ENCODE data around the gene ZC3H13. TPM values are rescaled to one million over a fixed set of nuclear protein-coding genes. Genes with fewer than 3 reads are reported as not detected.
"Not testable (repeated sequence)": the region's sequence is repeated elsewhere in the genome, so short reads cannot be mapped to it uniquely, and the experiment has no call there.

The ZC3H13 gene
- total and polyA plus RNA-seq, 8 donors, result 40.6 to 72.7 (median 63.5) TPM

GRCh38 chr13:45989607-45990006 is 62.9 kb downstream of the ZC3H13 start:
- no peaks in the 10 kb centered on the region for H3K27me3 ChIP-seq
- ATAC-seq, result peak; percentile 36
- DNase-seq, result peak in 2 of 4 donors; percentile 3 to 43
- H3K27ac ChIP-seq, result no peak overlapping the region
- H3K4me3 ChIP-seq, result no peak overlapping the region
- H3K9me3 ChIP-seq, result no peaks in the 10 kb centered on the region
- intact Hi-C loops (cut with DNase I), result no loop called here
- TF ChIP-seq CTCF (IDR thresholded peaks at IDR 0.05), result no peak
- no peaks in the 10 kb centered on the region for H3K4me1 ChIP-seq
- peaks cover 0 to 46% of the 10 kb centered on the region in 2 donors for H3K36me3 ChIP-seq

- DNase-seq; H3K9me3 ChIP-seq; ATAC-seq; intact Hi-C loops (cut with DNase I); H3K4me3 ChIP-seq; H3K27me3 ChIP-seq; H3K27ac ChIP-seq; H3K4me1 ChIP-seq: not testable (repeated sequence)
- H3K36me3 ChIP-seq, result peaks cover 0 to 40% of the 10 kb centered on the region in 2 donors
Measured at GRCh38 chr13:45981127-45981526, 71.4 kb downstream of the ZC3H13 start.

- DNase-seq, result no peak
- intact Hi-C loops (cut with DNase I), result no loop called here
Measured at GRCh38 chr13:45975337-45975736, 77.2 kb downstream of the ZC3H13 start.

GRCh38 chr13:45974500-45974899 is 78.0 kb downstream of the ZC3H13 start:
- no peaks in the 10 kb centered on the region for H3K9me3 ChIP-seq
- H3K27me3 ChIP-seq, result no peaks in the 10 kb centered on the region
- DNase-seq (no peak), ATAC-seq (no peak)
- intact Hi-C loops (cut with DNase I), result no loop called here
- no peaks in the 10 kb centered on the region for H3K4me1 ChIP-seq
- peaks cover 0 to 70% of the 10 kb centered on the region in 2 donors for H3K36me3 ChIP-seq
- H3K27ac ChIP-seq, result no peak overlapping the region
- no peak for TF ChIP-seq CTCF (IDR thresholded peaks at IDR 0.05)
- H3K4me3 ChIP-seq, result no peak overlapping the region

More at GRCh38 chr13:45975337-45975736, 77.2 kb downstream of the ZC3H13 start:
- ATAC-seq, result no peak
- H3K4me1 ChIP-seq, result no peaks in the 10 kb centered on the region
- peaks cover 0 to 67% of the 10 kb centered on the region in 2 donors for H3K36me3 ChIP-seq
- no peaks in the 10 kb centered on the region for H3K27me3 ChIP-seq
- H3K9me3 ChIP-seq, result no peaks in the 10 kb centered on the region
- no peak overlapping the region for H3K27ac ChIP-seq
- TF ChIP-seq CTCF (IDR thresholded peaks at IDR 0.05), result no peak
- H3K4me3 ChIP-seq, result no peak overlapping the region

GRCh38 chr13:45967589-45967988 is 85.0 kb downstream of the ZC3H13 start:
- Histone ChIP-seq H3K4me1 (no peaks in the 10 kb centered on the region), H3K9me3 (no peaks in the 10 kb centered on the region), H3K27me3 (no peaks in the 10 kb centered on the region), H3K36me3 (peaks cover 0 to 89% of the 10 kb centered on the region in 2 donors), H3K4me3 (no peak overlapping the region), H3K27ac (no peak overlapping the region)
- TF ChIP-seq CTCF (IDR thresholded peaks at IDR 0.05), result no peak
- intact Hi-C loops (cut with DNase I), result no loop called here
- ATAC-seq (no peak), DNase-seq (no peak)

- Histone ChIP-seq H3K4me1 (no peaks in the 10 kb centered on the region), H3K27me3 (no peaks in the 10 kb centered on the region), H3K4me3 (no peak overlapping the region), H3K9me3 (no peaks in the 10 kb centered on the region), H3K36me3 (peaks cover 0 to 80% of the 10 kb centered on the region in 2 donors), H3K27ac (no peak overlapping the region)
- intact Hi-C loops (cut with DNase I), result no loop called here
- DNase-seq (no peak), ATAC-seq (no peak)
- no peak for TF ChIP-seq CTCF (IDR thresholded peaks at IDR 0.05)
Measured at GRCh38 chr13:45966715-45967114, 85.8 kb downstream of the ZC3H13 start.

Data from left lung (tissue), 10 donors.